Stimulated activated CD4-positive, alpha-beta T cell treated with anti-CD3 and anti-CD28 coated beads, Interleukin-12 subunit alpha, Interleukin-12 subunit beta, amount 100 ng/mL, for 24 hours (primary cell): Measurements from ENCODE around the gene ZDHHC23.

Source experiments
- DNase-seq, 2 experiments: peaks; one replicate each; pipeline ENCODE4 v3.0.0-alpha.2; 2020; ENCODE audit warnings: low read depth in 2 of 2

Gene ZDHHC23

DNA sequence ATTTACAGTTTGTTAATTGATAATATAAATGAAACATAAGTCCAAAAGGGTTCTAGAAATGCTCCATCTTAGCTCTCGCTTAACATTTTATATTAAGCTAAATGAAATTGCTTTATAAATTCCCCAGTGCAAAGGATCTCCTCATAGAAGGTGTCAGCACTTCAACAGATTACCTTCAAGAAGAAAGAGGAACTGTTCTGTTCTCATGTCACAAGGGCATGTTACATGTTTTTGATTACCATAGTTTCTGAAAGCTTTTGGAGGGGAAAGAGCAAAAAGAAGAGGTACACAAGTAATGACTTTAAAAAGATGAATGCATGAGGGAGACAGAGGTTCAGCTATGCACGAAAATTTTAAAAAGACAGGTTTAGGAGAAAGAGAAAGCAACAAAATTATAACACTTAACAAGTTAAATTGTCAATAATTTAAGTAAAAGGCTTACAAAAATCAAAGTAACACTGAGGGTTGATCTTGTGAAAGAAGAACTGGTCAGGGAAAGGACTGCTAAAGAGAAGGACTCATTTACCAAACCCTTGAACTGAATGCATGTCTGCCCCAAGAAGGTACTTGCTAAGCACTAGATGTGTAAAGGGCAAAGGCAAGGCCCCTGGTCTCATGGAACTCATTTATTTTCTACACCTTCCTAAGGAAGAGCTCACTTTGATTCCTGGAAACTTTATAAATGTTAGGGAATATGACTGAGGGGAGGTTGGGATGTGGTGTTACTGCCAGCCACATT, 63.4 kb downstream of the ZDHHC23 start:
- DNase-seq: no peak
